Urinary bladder (tissue), 4 donors: ENCODE data around the gene DNMBP. TPM values are rescaled to one million over a fixed set of nuclear protein-coding genes. Genes with fewer than 3 reads are reported as not detected.
A peak's percentile ranks its signal among the peaks of the same experiment; 100 is the strongest.
"Not testable (repeated sequence)": the region's sequence is repeated elsewhere in the genome, so short reads cannot be mapped to it uniquely, and the experiment has no call there.

ENCODE experiments used
- DNase-seq: peaks from one replicate; pipeline ENCODE4 v3.0.0-alpha.2; 2015; ENCODE audit errors: extremely low spot score
- H3K27ac ChIP-seq: one replicate; pipeline ENCODE4 v1.5.1; 2013; ENCODE audit warnings: low read depth, mild to moderate bottlenecking, moderate library complexity
- H3K36me3 ChIP-seq: one replicate; pipeline ENCODE4 v1.6.1; 2013; ENCODE audit warnings: mild to moderate bottlenecking, moderate library complexity; ENCODE audit not compliant: insufficient read depth
- H3K4me1 ChIP-seq: one replicate; pipeline ENCODE4 v1.6.1; 2013; ENCODE audit warnings: mild to moderate bottlenecking, moderate library complexity; ENCODE audit not compliant: insufficient read depth
- H3K4me3 ChIP-seq: one replicate; pipeline ENCODE4 v1.5.1; 2013; ENCODE audit warnings: low read depth, low read length
- WGBS: extraction: QIAGEN DNeasy Blood & Tissue Kit; methylation state at CpG from one replicate; pipeline ENCODE4 v1.1.7; 2013; 5-methylcytosine and 5-hydroxymethylcytosine counted together
- polyA plus RNA-seq: library from polyadenylated mRNA; stranded (reverse); fragments of 200-250 nt; gene quantifications from one replicate; pipeline ENCODE4 v1.2.3, GENCODE V29; 2013
- total RNA-seq: library from RNA; depleted of rRNA; stranded (reverse); fragments of >200 nt; gene quantifications from one replicate; pipeline ENCODE4 v1.2.3, GENCODE V29; 2014
- donor health status: healthy with polysubstance abuse.
- donor health status: healthy.

Gene DNMBP
- total and polyA plus RNA-seq, 2 donors: 26.2 to 31.8 TPM

DNA sequence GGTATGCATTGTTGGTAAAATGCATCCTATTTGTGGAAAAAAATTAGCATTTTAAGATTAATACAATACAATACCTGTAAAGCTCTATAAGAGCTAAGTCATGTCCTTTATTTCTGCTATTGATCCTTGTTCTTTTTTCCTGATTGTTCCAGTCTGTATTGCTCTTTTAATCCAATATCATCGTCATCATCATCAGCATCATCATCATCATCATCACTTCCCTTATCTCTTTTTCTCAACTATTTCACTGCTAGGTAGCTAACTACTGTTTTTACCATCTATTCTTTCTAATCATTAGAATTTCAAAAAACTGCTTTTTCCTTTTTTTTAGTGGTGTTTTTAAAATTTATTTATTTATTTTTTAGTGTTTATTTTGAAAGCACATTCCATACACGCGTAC lies 156.1 kb downstream of the DNMBP start:
- no peaks in the 10 kb centered on the region for H3K36me3 ChIP-seq
- no peak overlapping the region for H3K27ac ChIP-seq
- H3K4me3 ChIP-seq: no peak overlapping the region
- no peaks in the 10 kb centered on the region for H3K4me1 ChIP-seq
- no peak for DNase-seq
- WGBS: 66% methylated on average over 3 of the region's 3 CpGs

DNA sequence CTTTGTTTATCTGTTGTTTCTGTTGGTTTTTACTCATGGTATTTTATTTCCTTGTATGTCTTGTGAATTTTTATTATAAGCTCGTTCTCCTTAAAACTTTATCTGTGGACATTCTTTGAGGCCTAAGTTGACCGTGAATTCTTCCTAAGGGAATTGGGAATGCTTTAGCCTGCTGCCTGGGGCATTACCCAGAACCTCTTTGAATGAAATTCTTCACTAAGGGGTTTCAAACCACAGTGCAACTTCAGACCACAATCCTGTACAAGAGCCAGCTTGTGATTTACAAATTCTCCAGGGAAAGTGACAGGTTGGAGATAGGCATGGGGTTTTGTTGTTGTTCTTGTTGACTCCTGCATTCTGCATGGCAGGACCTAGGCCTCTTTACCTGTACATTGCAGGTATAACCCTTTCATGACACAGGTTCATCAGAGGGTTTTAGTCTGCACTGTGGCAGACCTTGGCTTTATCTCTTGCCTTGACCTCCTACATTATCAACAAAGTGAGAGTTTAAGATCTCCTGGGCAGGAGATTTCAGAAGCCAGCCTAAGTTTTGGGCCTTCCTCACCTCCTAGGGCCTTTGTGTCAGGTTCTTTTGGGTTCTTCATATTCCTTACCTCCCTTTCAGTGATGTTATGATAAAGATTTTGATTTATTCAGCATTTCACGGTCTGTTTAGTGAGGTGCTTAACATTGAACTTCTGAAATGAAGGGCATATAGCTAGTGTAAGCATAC lies 157.1 kb downstream of the DNMBP start:
- Histone ChIP-seq H3K27ac (no peak overlapping the region), H3K36me3 (no peaks in the 10 kb centered on the region), H3K4me3 (no peak overlapping the region), H3K4me1 (no peaks in the 10 kb centered on the region)
- 47% methylated on average over 3 of the region's 3 CpGs for WGBS
- DNase-seq: no peak

DNA sequence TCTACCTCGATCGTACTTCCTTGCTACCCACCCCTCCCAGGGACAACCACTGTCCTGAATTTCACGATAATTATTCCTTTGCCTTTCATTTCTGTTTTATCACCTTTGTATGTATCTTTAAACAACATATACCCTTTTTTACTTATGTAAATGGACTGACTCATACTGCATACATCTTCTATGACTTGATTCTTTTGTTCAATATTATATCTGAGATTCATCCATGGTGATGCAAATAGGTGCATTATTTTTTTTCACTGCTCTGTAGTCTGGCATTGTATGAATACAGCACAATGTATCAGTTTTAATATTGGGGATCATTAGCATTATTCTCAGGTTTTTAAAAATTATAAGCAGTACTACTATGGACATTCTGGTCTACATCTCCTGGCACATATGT lies 157.9 kb downstream of the DNMBP start:
- Histone ChIP-seq H3K36me3 (no peaks in the 10 kb centered on the region), H3K27ac (no peak overlapping the region), H3K4me3 (no peak overlapping the region), H3K4me1 (no peaks in the 10 kb centered on the region)
- DNase-seq: no peak
- 99% methylated on average over 3 of the region's 3 CpGs for WGBS

DNA sequence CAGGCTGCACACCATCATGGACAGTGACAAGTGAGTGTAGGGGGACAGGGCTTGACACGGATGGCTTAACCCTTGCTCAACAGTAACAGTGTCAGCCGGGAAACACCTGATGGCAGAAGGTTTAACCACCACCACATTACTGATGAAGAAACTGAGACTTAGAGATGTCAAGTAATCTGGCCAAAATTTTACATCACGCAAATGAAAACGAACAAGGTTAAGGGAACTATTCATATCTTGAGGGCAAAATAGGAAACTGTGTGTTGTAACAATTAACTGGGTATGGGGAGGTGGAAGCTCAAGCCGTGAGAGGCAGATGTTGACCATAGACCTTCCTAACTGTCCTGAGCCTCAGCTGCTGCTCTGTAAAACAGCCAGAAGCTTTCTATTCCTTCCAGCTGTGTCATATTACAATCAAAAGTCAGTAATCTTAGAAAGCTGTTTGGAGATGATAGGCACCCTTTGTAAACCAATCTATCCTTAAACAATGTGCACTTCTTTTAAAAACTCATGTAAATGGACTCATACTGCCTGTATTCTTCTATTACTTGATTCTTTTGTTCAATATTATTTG lies 158.9 kb downstream of the DNMBP start:
- Histone ChIP-seq H3K4me1 (no peaks in the 10 kb centered on the region), H3K4me3 (no peak overlapping the region), H3K36me3 (no peaks in the 10 kb centered on the region), H3K27ac (no peak overlapping the region)
- WGBS: 71% methylated on average over 5 of the region's 5 CpGs
- no peak for DNase-seq

DNA sequence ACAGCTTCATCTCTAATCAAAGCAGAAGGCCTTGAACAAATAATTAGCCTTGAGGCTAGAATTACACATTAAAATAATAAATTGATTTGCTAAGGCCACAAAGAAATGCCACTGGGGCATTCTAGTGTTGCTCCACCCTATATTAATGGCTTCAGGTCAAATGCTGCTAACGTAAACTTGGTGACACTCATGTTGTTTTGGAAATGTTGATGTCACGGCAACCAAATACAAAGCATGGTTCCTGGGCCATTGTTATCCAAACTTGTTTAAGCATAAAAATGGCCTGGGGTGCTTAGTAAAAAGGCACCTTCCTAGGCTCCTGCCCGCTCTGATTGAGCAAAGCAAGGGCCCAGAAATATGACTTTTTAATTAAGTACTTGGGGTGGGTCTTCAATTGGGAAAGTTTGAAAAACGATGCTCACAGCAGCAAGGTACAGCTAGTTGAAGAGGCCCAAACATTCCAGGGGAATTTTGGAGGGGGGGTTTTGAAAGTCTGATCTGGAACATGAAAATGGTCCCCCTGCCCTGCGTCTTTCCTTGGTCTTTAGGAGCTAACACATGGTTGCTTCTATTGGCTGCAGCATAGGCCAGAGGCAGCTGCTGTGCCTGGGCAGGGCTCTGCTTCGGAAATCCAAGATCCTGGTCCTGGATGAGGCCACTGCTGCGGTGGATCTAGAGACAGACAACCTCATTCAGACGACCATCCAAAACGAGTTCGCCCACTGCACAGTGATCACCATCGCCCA lies 159.6 kb downstream of the DNMBP start:
- H3K27ac ChIP-seq: no peak overlapping the region
- no peaks in the 10 kb centered on the region for H3K36me3 ChIP-seq
- no peak for DNase-seq
- H3K4me1 ChIP-seq: no peaks in the 10 kb centered on the region
- 79% methylated on average over 11 of the region's 11 CpGs for WGBS
- no peak overlapping the region for H3K4me3 ChIP-seq

DNA sequence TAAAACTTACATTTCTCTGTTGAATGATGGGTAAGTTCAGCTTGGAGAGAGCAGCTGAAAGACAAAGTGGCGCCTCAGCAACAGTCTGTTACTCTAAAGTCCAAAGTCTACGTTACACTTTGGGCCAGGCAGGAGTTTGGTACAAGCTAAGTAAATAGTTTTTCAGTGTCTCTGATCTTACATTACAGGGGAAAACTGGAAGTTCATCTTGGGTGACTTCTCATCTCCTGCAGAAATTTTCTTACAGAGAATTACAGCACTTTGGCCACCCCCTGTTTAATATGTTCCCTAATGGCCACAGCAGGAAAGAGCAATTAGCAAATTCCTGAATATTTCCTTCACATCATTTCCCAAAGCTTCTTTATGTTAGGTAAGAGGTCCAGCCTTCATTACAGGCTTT lies 160.2 kb downstream of the DNMBP start:
- no peak overlapping the region for H3K4me3 ChIP-seq
- 96% methylated on average over 2 of the region's 2 CpGs for WGBS
- DNase-seq: no peak
- no peaks in the 10 kb centered on the region for H3K4me1 ChIP-seq
- no peaks in the 10 kb centered on the region for H3K36me3 ChIP-seq
- H3K27ac ChIP-seq: no peak overlapping the region

DNA sequence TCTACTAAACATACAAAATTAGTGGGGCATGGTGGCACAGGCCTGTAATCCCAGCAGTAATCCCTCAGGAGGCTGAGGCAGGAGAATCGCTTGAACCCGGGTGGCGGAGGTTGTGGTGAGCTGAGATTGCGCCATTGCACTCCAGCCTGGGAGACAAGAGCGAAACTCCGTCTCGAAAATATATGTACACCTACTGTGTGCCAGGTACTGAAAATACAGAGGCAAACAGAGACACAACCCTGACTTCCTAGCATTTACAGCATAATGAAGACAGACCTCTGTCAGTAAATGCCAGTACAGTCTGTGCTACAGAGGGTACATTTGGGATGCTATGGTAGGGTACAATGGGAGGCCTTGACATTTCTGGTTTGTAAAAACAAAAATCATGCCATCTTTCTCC lies 160.7 kb downstream of the DNMBP start:
- no peaks in the 10 kb centered on the region for H3K4me1 ChIP-seq
- H3K36me3 ChIP-seq: no peaks in the 10 kb centered on the region
- DNase-seq: no peak
- H3K4me3 ChIP-seq: no peak overlapping the region
- H3K27ac ChIP-seq: no peak overlapping the region
- 90% methylated on average over 7 of the region's 7 CpGs for WGBS

DNA sequence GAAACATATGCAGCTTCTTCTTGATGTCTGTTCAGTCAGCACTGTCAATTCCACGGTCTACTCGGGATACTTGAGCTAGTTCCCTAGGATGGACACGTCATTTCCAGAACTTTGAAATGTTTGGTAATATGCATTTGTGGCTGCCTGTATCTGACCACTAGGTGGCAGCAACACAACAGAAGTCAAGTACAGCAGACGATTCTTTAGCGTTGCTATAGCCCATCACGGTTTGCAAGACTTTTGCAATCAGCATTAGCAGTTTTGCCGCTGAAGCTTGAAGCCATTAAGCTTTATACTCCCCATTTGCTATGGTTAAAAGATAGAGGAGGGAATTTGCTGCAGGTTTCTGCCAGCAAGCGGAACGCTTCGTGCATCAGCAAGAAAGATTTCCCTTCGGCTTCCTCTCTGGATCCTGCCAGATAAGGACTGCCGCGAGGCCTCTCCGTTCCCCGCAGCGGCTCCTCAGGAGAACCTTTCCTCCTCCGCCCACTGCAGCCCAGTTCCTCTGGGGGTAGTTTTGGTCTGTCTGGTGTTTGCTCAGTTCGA lies 163.8 kb downstream of the DNMBP start:
- WGBS: 1% methylated on average over 18 of the region's 18 CpGs
- DNase-seq: peak; percentile 75
- no peaks in the 10 kb centered on the region for H3K36me3 ChIP-seq
- H3K4me3 ChIP-seq: no peak overlapping the region
- no peak overlapping the region for H3K27ac ChIP-seq
- no peaks in the 10 kb centered on the region for H3K4me1 ChIP-seq

DNA sequence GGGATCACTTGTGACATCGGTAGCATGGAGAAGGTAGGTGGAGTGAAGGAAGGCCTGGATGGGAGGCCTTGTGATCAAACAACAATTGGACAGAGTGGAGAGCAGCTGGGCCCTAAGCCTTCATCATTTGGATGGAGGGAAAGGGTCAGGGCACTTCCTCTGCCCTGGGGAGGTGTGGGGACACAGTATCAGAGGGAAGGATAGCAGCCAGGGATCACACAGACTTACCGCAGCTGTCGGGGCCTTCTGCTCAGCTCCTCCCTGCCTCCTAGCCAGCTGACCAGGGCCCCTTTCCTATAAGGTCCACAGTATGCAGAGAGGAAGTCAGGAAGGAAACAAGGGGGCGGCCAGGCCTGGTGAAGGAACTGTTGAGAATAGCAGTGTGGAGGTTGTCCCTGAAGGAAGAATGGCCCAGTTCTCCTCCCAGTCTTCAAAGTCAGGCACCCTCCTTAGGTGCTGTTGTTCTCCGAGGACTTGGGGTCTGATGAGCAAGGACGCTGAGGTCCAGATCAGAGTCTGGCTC lies 165.3 kb downstream of the DNMBP start:
- Histone ChIP-seq H3K36me3 (no peaks in the 10 kb centered on the region), H3K27ac (no peak overlapping the region), H3K4me1 (no peaks in the 10 kb centered on the region), H3K4me3 (no peak overlapping the region)
- no peak for DNase-seq
- WGBS: 69% methylated on average over 6 of the region's 6 CpGs

DNA sequence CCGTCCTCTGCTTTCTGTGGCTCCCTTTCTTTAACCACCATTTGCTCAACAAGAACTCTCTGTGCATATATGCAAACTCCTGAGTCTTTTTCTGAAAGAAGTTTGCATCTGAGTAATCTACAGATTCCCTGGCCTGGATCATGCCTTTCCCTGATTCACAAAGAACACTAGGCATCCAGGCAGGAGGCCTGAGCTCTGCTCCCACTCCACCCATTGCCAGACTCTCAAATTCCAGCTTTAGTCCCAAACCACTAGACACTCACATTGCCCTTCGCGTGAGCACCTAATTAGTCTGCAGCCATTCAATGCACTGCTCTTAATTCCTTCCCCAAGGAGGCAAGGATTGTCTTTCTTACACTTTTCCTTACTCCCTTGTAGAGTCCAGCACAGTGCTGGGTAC lies 166.4 kb downstream of the DNMBP start:
- DNase-seq: no peak
- H3K4me1 ChIP-seq: no peaks in the 10 kb centered on the region
- no peak overlapping the region for H3K4me3 ChIP-seq
- WGBS: 79% methylated on average over 3 of the region's 3 CpGs
- H3K36me3 ChIP-seq: no peaks in the 10 kb centered on the region
- no peak overlapping the region for H3K27ac ChIP-seq

DNA sequence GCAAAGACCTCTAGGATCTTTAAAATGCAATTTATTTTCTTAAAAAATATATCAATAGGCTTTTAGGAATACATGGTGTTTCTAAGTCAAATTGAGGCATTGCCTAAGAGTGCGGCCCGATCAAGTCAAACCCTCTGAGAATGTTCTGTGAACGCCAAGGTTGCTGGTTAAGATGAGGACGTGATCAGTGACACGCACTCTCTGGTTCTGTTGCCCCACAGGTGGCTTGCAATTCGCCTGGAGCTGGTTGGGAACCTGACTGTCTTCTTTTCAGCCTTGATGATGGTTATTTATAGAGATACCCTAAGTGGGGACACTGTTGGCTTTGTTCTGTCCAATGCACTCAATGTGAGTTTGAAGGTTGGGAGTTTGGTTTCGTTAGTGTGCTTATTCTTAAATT lies 168.0 kb downstream of the DNMBP start:
- Histone ChIP-seq H3K27ac (no peak overlapping the region), H3K4me1 (no peaks in the 10 kb centered on the region), H3K4me3 (no peak overlapping the region), H3K36me3 (no peaks in the 10 kb centered on the region)
- no peak for DNase-seq
- 91% methylated on average over 7 of the region's 7 CpGs for WGBS

DNA sequence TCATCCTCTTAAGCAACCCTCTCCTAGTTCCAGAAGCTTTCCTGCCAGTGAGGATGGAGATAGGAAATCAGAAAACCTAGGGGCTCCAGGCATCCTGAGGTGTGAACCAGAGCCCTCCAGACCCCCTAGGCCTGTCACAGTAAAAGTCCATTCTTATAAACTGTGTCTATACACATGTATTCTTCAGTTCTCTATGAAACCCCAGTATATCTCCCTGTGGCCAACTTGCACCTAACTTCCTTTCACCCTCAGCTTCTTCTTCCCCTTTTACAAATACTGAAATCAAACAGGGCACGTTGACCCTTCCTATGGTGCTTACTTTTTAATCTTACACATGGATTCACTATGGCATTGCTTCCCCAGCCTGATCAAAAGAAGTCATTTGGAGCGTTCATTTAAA lies 168.9 kb downstream of the DNMBP start:
- not testable (repeated sequence) for DNase-seq
- WGBS: 85% methylated on average over 2 of the region's 2 CpGs

DNA sequence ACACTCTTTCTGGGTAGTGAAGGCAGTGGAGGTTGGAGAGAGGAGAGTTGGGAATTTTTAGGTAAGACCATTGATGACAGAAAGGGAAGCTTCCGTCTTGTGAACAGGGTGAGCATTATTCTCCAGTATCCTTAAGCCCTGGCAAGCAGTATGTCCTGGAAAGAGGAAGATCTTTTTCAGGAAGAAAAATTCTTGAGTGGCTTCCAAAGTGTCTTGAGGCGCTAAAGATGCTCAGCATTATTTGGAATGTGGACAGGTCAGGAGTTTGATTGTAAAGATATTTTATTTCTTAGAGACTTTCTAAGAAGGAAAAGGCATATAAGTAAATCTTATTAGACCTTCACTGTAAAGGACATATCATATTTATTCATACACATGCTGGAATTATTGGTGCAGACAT lies 173.0 kb downstream of the DNMBP start:
- peaks cover 1% of the 10 kb centered on the region for H3K4me1 ChIP-seq
- 45% methylated on average over 2 of the region's 2 CpGs for WGBS
- no peaks in the 10 kb centered on the region for H3K36me3 ChIP-seq
- H3K4me3 ChIP-seq: no peak overlapping the region
- H3K27ac ChIP-seq: no peak overlapping the region
- no peak for DNase-seq

More for the DNA sequence above, 168.9 kb downstream of the DNMBP start:
- not testable (repeated sequence) for H3K27ac ChIP-seq, H3K4me3 ChIP-seq, H3K4me1 ChIP-seq, H3K36me3 ChIP-seq

DNA sequence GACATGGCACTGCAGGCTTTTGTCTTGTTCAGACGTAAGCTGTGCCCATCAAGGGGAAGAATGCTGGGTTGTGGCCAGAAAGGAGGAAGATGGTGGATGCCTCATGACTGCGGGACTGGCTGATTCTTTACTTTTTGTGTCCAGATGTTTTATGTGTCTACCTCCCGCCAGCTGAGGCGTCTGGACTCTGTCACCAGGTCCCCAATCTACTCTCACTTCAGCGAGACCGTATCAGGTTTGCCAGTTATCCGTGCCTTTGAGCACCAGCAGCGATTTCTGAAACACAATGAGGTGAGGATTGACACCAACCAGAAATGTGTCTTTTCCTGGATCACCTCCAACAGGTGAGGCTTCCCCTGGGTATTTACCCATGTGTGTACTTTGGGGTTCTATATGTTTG lies 173.8 kb downstream of the DNMBP start:
- H3K27ac ChIP-seq: no peak overlapping the region
- H3K4me1 ChIP-seq: peaks cover 1% of the 10 kb centered on the region
- no peaks in the 10 kb centered on the region for H3K36me3 ChIP-seq
- 69% methylated on average over 8 of the region's 8 CpGs for WGBS
- no peak for DNase-seq
- no peak overlapping the region for H3K4me3 ChIP-seq
